Measurements from ENCODE around the gene MPC1.
"Not testable (repeated sequence)": the region's sequence is repeated elsewhere in the genome, so short reads cannot be mapped to it uniquely, and the experiment has no call there.

The MPC1 gene

DNA sequence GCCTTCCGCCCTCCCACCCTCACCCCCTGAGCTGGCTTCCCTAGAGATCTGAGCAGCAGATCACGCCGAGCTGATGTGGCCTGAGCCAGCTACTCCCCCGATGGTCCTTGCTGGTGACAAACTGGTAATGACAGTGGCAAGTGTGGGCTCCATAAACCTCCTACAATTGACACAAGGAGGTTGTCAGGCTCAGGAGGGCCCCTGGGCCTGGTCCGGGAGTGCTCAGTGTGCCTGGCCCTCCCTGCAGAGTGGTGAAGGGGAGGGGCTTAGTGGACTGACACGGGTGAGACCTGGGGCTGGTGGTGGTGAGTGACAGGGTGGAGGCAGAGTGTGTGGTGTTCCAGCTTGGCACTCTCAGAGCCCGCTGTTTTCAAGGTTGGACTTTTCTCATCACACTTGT, 22.6 kb upstream of the MPC1 start:
- no peak for DNase-seq

DNA sequence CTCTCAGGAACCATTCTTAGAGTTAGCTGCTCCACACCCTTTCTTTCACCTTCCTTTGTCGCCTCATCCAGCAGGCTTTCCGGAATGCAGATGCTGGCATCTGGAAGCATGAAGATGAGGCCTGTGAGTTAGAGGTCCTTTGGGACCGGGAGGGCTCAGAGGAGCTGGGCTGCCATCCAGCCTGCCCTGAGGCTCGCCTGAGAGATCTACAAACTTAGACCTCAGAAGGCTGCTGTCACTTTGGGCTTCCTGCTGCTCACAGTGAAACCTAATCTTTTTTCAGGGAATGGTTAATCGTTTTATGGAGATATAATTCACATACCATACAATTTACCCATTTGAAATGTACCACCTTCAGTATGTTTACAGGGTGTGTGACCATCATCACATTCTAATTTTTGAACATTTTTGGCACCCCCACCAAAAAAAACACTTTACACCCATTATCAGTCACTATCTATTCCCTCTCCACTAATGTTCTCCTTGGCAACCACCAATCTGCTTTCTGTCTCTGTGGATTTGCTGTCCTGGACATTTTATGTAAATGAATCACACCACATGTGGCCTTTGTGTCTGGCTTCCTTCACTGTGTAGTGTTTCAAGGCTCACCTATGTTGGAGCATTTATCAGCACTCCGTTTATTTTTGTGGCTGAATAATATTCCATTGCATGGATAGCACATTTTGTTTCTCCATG, 20.0 kb upstream of the MPC1 start:
- no peak for DNase-seq

DNA sequence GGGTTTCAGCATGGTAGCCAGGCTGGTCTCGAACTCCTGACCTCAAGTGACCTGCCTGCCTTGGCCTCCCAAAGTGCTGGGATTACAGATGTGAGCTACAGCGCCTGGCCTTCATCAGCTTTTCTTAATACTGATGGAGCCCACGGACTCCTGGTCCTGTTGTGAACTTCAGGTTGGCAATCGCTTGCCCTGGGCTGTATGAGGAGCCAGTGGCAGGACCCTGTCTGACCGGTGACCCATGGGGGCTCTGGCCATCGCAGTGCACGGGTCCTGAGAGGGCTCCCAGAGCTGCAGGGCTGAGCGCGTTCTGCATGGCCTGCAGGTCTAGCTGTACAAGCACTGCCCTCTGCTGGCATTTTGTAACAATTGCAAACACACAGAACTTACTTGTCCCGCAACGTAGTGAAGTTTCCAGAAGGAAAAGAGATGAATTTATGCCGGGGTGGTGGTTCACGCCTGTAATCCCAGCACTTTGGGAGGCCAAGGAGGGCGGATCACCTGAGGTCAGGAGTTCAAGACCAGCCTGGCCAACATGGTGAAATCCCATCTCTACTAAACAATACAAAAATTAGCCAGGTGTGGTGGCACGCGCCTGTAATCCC, 18.0 kb upstream of the MPC1 start:
- peak; percentile 70 for DNase-seq

DNA sequence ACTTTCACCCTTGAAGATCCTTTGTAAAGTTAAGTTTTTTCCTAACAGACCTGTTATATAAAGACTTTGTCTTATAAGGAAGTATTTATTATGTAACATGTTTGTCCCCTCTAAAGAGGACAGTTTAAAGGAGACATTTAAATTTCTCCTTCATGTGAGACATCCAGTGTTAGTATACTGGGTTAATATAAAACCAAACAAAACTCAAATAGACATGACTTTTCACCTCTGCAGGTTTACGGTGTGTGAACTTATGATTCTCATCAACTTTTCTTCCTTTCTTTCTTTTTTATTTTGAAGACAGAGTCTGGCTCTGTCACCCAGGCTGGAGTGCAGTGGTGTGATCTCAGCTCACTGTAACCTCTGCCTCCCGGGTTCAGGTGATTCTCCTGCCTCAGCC, 17.4 kb upstream of the MPC1 start:
- DNase-seq: no peak

DNA sequence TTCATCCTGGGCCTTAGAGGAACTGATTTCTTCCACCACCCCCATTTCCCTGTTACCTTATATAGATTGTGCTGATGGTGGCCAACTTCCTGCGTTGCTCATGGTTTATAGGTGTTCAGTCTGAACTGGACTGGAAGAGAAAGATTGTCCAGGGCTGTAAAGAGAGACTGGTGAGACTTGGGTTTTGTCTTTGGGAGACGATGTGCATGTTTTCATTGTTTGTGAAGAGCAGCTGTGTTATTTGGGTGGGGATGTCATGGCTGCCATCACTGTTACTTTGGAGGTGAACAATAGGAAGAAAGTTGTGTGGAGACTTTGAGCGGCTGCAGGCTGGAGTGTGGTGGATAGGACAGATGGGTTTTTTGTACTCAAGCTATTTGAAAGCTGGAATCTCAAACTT, 15.6 kb upstream of the MPC1 start:
- no peak for DNase-seq

DNA sequence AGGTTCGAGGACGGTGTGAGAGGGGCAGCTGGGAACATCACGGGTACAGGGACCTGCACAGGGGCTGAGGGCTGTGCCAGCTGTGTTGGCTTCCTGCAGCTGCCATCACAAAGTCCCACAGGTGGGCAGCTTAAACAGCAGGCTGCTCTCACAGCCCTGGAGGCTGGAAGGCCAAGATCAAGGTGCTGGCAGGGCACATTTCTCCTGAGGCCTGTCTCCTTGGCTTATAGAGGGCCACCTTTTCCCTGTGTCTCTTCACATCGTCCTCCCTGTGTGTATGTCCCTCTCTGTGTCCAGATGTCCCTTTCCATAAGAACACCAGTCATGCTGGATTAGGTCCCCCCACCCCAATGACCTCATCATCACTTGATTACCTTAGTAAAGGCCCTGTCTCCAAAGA, 15.1 kb upstream of the MPC1 start:
- DNase-seq: no peak

DNA sequence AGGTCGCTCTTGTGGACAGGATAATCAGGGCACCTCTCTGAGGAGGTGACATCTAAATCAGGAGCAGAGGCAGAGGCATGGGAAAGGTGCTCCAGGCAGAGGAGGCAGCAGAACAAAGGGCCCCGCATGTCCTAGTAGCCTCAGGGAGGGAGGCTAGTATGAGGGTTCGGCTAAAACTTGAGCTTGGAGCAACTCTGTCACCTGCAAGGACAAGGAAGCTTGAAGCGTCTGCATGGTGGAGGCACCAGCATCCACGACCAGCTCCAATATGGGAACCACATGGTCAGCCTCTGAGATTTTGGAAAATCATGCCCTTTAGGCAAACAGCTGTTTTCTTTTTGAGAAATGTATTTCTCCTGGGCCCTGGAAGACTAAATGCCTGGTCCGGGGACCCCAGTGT, 13.0 kb upstream of the MPC1 start:
- DNase-seq: no peak

DNA sequence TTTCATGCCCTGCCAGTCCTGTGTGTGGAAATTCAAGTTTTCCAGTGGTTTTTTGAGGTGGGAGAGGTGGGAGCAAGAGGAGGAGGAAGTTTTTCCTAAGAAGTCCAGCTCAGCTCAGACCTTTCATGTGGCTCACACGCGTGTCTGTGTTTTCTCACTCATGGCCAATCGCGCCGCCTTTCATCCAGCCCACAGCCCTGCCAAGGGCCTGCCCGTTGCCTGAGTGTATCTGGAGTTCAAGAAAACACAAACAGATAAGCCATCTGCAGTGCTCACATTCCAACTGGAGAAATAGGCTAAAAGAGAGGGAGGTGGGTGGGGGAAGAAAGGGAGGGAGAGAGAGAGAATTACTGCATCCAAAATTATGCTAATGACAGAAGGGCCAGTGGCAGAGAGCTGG, 12.6 kb upstream of the MPC1 start:
- no peak for DNase-seq

DNA sequence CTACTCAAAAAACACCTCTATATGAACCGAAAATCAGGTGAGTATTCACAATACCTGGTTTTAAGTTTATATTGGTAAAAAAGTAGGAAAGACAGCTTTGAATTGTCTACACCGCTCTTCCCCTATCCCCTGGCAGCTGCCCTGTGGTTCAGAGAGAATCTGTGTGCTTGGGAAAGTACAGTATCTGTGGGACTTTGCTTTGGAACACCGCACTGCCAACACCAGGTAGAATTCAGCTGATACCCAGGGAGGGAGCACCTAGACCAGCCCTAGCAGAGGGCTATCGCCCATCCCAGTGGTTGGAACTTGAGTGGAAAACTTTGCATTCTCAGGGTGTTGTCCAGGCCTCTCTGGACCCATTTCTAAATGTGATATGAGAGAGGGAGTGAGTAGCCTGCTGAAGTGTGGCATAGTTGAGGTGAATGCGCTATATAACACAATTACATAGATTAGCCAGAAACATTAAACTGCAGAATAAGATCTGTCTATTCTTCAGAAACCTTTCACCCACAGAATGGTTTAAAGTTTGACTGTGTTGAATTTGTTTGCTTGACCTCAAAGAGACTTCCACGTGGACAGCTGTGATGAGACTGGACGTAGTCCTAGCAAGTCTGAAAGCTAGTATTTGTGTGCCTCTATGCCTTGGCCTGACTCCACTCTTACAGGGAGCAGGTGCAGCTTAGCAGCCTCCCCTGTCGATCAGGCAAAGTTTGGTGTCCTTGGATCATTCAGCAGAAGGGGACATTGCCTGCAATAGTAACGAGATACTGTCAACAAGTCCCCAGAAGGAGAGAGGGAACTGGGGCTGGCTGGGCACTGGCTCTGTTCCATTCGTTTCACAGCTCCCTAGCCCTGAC, 11.5 kb upstream of the MPC1 start:
- no peak for DNase-seq

DNA sequence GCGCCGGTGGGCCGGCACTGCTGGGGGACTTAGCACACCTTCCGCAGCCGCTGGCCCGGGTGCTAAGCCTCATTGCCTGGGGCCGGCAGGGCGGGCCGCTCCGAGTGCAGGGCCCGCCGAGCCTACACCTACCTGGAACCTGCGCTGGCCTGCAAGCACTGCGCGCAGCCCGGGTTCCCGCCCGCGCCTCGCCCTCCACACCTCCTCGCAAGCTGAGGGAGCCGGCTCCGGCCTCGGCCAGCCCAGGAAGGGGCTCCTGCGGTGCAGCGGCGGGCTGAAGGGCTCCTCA, 10.7 kb upstream of the MPC1 start:
- DNase-seq: no peak

DNA sequence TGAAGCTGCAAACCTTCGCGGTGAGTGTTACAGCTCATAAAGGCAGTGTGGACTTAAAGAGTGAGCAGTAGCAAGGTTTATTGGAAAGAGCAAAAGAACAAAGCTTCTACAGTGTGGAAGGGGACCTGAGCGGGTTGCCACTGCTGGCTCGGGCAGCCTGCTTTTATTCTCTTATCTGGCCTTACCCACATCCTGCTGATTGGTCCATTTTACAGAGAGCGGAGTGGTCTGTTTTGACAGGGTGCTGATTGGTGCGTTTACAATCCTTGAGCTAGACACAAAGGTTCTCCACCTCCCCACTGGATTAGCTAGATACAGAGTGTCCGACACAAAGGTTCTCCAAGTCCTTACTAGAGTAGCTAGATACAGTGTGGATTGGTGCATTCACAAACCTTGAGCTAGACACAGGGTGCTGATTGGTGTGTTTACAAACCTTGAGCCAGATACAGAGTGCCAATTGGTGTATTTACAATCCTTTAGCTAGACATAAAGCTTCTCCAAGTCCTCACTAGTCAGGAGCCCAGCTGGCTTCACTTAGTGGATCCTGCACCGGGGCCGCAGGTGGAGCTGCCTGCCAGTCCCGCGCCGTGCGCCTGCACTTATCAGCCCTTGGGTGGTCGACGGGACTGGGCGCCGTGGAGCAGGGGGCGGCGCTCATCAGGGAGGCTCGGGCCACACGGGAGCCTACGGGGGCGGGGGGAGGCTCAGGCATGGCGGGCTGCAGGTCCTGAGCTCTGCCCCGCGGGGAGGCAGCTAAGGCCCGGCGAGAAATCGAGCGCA, 10.2 kb upstream of the MPC1 start:
- DNase-seq: not testable (repeated sequence)

DNA sequence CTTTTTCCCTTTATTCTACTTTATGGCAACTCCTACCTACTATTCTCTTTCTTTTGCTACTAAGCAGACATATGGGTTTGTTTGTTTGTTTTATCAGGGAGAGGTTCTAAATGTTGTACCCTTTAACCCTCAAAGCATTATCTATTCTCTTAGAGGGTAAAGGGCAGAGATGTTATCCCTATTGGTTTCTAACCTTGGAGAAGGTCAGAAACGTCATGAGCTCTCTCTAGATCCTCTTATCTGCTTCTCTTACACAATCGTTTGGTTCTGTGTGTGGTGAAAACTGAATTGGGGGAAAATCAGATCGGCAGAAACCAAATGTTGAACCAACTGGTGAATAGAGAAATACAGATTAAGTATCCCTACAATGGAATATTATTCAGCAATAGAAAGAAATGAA, 6.4 kb upstream of the MPC1 start:
- DNase-seq: no peak

DNA sequence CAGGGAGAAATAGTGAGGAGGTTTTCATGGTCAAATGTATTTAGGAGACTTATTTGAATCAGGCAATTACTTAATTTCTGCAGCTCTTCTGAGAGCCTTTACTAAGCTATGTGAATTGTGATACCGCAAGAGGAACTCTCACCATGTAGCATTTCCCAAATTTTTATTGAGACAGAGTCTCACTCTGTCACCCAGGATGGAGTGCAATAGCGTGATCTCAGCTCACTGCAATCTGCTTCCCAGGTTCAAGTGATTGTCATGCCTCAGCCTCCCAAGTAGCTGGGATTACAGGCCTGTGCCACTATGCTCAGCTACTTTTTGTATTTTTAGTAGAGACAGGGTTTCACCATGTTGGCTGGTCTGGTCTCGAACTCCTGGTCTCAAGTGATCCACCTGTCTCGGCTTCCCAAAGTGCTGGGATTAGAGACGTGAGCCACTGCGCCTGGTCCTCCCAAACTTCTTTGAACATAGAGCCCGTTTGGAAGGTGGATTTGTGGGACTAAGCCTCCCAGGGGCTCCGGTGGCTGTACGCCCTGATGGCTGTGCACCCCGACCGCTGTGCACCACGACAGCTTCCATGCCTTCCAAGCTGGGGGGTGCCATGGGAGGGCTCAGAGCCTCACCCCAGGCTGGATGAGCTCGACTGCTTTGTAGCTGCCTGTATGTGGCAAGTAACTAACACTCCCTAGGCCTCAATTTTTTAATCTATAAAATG, 5.7 kb upstream of the MPC1 start:
- DNase-seq: no peak

DNA sequence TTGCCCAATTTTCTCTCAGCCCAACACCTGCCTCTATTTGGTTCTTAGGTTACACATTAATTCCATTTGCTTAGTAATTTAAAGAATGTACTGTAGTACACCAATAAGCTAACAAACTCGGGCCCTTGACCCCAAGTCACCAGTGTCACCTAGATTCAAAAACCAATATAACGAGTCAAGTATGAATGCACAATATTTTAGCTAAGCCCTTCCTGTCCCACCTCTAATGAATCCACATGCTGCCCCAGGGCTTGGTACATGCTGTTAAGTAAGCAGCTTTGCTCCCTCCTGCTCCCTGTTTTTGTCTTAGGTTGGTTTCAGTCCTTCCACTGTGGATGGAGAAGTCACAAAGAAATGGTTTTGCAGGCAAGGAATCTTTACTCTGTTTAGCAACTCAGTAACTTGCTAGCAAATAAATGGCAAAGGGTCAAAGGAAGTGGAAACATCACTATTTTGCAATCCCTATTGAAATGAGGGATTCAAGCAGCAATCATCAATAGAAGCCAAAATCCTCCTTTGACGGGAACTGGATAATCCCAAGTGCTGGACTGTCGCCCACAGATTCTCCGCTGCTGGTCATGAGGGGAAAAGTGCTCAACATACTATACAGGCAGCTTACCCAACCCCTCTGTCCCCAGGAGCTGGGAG, 5.0 kb upstream of the MPC1 start:
- DNase-seq: no peak

DNA sequence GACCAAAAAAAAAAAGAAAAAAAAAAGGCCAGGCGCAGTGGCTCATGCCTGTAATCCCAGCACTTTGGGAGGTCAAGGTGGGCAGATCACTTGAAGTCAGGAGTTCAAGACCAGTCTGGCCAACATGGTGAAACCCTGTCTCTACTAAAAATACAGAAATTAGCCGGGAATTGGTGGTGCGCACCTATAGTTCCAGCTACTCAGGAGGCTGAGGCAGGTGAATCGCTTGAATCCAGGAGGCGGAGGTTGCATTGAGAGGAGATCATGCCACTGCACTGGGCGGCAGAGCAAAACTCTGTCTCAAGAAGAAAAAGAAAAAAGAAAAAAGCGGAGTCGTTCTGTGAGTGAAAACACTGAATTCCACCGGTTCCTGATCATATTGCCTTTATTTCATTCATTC, 4.4 kb upstream of the MPC1 start:
- not testable (repeated sequence) for DNase-seq

DNA sequence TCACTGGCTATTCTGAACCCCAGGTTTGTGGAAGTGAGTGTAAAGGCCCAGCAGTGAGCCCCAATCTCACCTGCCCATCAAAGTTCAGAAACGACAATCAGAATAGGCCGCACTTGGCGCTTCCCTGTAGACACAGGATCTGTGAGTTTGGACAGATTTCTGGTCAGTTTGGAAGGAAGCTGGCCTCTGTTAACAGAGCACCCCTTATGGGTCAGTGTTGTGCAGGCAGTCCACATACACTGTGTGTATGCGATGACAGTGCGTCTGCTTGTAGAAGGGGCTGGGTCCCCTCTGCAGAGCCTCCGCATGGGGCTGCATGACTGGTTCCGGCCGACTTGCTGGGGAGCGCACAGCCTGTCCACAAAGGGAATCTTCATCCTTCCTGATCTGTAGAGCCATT, 3.4 kb upstream of the MPC1 start:
- DNase-seq: no peak

DNA sequence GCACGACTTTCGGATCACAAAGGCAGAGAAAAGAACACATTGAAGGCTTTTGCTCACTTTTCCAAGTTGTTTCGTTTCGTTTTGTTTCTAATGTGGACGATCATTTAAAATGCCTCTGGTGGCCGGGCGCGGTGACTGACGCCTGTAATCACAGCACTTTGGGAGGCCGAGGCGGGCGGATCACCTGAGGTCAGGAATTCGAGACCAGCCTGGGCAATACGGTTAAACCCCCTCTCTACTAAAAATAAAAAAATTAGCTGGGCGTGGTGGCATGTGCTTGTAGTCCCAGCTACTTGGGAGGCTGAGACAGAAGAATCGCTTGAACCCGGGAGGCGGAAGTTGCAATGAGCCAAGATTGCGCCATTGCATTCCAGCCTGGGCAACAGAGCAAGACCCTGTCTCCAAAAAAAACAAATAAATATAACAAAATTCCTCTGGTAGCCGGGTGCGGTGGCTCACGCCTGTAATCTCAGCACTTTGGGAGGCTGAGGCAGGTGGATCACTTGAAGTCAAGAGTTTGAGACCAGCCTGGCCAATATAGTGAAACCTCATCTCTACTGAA, 1.1 kb upstream of the MPC1 start:
- DNase-seq: peak; percentile 39

DNA sequence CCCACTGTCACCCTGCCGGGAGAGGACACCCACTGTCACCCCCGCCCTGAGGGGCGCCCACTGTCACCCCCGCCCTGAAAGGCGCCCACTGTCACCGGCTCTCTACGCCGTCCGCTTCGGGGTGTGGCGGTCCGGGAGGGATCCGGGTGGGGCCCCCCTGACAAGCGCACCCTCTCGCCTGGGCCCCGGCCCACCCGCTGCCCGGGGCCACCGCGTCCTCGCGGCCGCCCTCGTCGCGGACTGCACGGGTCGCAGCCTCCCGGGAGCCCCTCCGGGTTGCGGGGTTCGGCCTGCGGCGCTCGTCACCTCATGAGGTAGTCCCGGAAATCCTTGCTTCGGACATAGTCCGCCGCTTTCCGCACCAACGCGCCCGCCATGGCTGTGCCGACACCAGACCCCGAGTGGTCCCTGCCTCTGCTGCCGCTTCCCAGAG, 224 bp downstream of the MPC1 start:
- no peak for DNase-seq

DNA sequence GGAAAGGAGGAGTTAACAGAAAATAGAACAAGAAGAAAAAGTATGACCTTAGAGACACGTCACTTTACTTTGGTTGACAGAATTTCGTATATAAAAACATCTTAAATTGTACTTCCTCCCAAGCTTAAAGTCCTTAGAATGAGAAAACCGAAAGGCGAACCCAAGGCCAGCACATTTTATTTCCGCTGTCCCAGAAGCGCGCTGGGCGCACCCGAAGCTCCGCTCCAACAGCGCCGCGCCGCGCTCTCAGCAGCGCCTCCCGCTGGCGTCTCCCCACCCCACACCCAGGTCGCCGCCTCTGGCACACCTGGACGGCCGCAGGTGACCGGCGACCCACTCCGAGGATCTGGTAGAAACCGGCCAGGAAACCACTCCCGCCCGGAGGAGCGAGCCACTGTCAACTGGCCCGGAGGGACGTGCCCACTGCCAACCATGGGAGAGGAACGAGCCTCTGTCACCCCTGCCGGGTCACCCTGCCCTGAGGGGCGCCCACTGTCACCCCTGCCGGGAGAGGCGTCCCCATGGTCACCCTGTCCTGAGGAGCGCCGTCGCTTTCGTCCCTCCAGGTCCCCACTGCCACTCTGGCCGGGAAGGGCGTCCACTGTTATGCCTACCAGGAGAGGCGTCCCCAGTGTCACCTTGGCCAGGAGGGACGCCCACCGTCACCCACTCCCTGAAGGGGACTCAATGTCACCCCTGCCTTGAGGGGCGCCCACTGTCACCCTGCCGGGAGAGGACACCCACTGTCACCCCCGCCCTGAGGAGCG, 824 bp downstream of the MPC1 start:
- DNase-seq: peak; percentile 73

DNA sequence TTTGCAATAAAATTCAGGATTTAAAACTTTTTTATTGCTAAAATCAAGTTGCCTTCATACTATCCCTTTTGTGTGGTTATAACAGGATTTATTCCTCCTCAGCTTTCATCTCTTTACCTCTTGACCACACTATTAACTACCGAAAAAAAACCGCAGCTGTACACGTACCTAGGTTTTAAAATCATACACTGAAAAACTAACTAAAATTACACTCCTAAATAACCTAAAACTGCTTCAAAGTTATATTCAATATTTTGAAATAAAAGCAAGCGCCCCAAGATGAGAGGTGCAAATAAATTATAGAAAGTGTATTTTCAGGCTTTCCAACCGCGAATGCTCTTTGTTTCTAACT, 1.4 kb downstream of the MPC1 start:
- no peak for DNase-seq

DNA sequence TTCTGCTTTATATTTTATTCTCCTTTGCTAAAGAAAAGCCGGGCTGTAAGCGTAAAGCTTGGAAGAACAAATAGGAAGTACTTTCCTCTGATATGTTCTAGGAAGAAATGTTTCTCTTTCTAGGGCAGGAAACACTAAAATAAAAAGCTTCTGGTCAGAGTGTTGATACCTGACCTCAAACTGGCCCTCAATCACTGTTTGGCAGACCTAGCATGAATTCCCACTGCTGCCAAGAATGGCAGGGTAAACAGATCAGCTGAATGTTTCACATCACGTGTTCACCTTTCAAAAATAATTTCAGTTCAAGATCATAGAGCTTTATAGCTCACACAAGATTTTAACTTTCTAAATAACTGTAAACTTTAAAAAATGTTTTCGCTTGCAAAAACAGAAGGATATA, 2.9 kb downstream of the MPC1 start:
- DNase-seq: no peak

All from CD4-positive, alpha-beta T cell treated with Interleukin-21 for 1 hour (primary cell).